Right forelimb (tissue), 1 donor: ENCODE measurements around the gene FCGBP.
"Not testable (repeated sequence)": the region's sequence is repeated elsewhere in the genome, so short reads cannot be mapped to it uniquely, and the experiment has no call there.

ENCODE experiments used
- DNase-seq: peaks from one replicate; pipeline ENCODE4 v3.0.0-alpha.2; 2018

FCGBP gene

GRCh38 chr19:39916236-39916635 is 18.2 kb downstream of the FCGBP start:
- DNase-seq, result no peak

- DNase-seq, result no peak
Observed at GRCh38 chr19:39915848-39916215, 18.6 kb downstream of the FCGBP start.

- DNase-seq, result no peak
Observed at GRCh38 chr19:39915101-39915847, 19.2 kb downstream of the FCGBP start.

- DNase-seq, result no peak
Observed at GRCh38 chr19:39913682-39914333, 20.6 kb downstream of the FCGBP start.

- DNase-seq, result no peak
Observed at GRCh38 chr19:39908803-39909202, 25.6 kb downstream of the FCGBP start.

- no peak for DNase-seq
Observed at GRCh38 chr19:39906820-39907611, 27.4 kb downstream of the FCGBP start.

- no peak for DNase-seq
Observed at GRCh38 chr19:39906283-39906682, 28.2 kb downstream of the FCGBP start.

GRCh38 chr19:39903486-39904091 is 30.8 kb downstream of the FCGBP start:
- DNase-seq, result not testable (repeated sequence)

GRCh38 chr19:39902326-39902725 is 32.1 kb downstream of the FCGBP start:
- not testable (repeated sequence) for DNase-seq

- not testable (repeated sequence) for DNase-seq
Observed at GRCh38 chr19:39901681-39902080, 32.8 kb downstream of the FCGBP start.

GRCh38 chr19:39898858-39899257 is 35.6 kb downstream of the FCGBP start:
- not testable (repeated sequence) for DNase-seq

- not testable (repeated sequence) for DNase-seq
Observed at GRCh38 chr19:39897511-39898245, 36.8 kb downstream of the FCGBP start.

GRCh38 chr19:39895096-39895495 is 39.3 kb downstream of the FCGBP start:
- not testable (repeated sequence) for DNase-seq

GRCh38 chr19:39894236-39894606 is 40.2 kb downstream of the FCGBP start:
- DNase-seq, result not testable (repeated sequence)

- not testable (repeated sequence) for DNase-seq
Observed at GRCh38 chr19:39893366-39894235, 40.8 kb downstream of the FCGBP start.

- not testable (repeated sequence) for DNase-seq
Observed at GRCh38 chr19:39892506-39892902, 41.9 kb downstream of the FCGBP start.

- DNase-seq, result not testable (repeated sequence)
Observed at GRCh38 chr19:39891660-39892505, 42.6 kb downstream of the FCGBP start.

- peak; percentile 25 for DNase-seq
Observed at GRCh38 chr19:39890755-39891551, 43.5 kb downstream of the FCGBP start.
